MCF 10A (cell line): ENCODE results near the gene CHD5. TPM values are rescaled to one million over a fixed set of nuclear protein-coding genes. Genes with fewer than 3 reads are reported as not detected.

Experiments used
- BruUV-seq: library from RNA; stranded (reverse); fragments of 400-500 nt; replicated peaks from 2 replicates; lab custom pipeline; 2021; lab: Mats Ljungman, UMichigan
- CTCF ChIA-PET: fragments of 300-600 bp; sonication (Branson Sonifier 250); formaldehyde crosslinking; extraction: SDS; loops from one replicate; lab custom pipeline; 2021; ENCODE audit warnings: antibody characterized with exemption, inconsistent platforms; lab: Yijun Ruan, JAX
- POLR2A ChIA-PET: fragments of 300-600, 350-650 bp; sonication (Branson Sonifier 250); formaldehyde crosslinking; extraction: SDS; loops from one replicate; lab custom pipeline; 2020; ENCODE audit warnings: antibody characterized with exemption, inconsistent platforms; lab: Yijun Ruan, JAX
- DNase-seq: peaks from one replicate; pipeline ENCODE4 v3.0.0-alpha.2; 2018; ENCODE audit not compliant: unreplicated experiment
- H3K27ac Mint-ChIP-seq: one replicate; pipeline ENCODE4 v1.8.0; 2022; ENCODE audit warnings: mild to moderate bottlenecking, low read depth, mixed read lengths; ENCODE audit not compliant: unreplicated experiment
- H3K27me3 Mint-ChIP-seq: one replicate; pipeline ENCODE4 v1.8.0; 2022; ENCODE audit warnings: mixed read lengths; ENCODE audit not compliant: insufficient read depth, unreplicated experiment
- H3K36me3 Mint-ChIP-seq: one replicate; pipeline ENCODE4 v1.8.0; 2022; ENCODE audit warnings: mild to moderate bottlenecking, moderate library complexity, mixed read lengths; ENCODE audit not compliant: insufficient read depth, unreplicated experiment
- H3K4me1 Mint-ChIP-seq: one replicate; pipeline ENCODE4 v1.8.0; 2022; ENCODE audit warnings: mixed read lengths; ENCODE audit not compliant: insufficient read depth, unreplicated experiment
- H3K4me3 Mint-ChIP-seq: one replicate; pipeline ENCODE4 v1.8.0; 2022; ENCODE audit warnings: mild to moderate bottlenecking, moderate library complexity, mixed read lengths; ENCODE audit not compliant: unreplicated experiment
- H3K9me3 Mint-ChIP-seq: one replicate; pipeline ENCODE4 v1.8.0; 2022; ENCODE audit warnings: mixed read lengths; ENCODE audit not compliant: unreplicated experiment
- intact Hi-C: fragments of 100-400 bp; cut with micrococcal nuclease; formaldehyde crosslinking; loops from 2 replicates; pipeline ENCODE4 v1.14.1; 2022
- total RNA-seq: library from RNA; stranded (reverse); gene quantifications from 2 replicates; pipeline ENCODE4 v1.2.3, GENCODE V29; 2022
- TF ChIP-seq, protein P1 (sequence below): fragments of 200-600 bp; IDR thresholded peaks from one replicate; pipeline ENCODE4 v1.8.0; 2022; ENCODE audit warnings: antibody characterized with exemption, mild to moderate bottlenecking; ENCODE audit not compliant: unreplicated experiment

Gene CHD5
- total RNA-seq, 1 experiment from 2014 or later = 0.07 TPM

GRCh38 chr1:6121651-6122370, 58.3 kb downstream of the CHD5 start:
- BruUV-seq = no TSS peak
- H3K4me1 Mint-ChIP-seq = peaks cover 6% of the 10 kb centered on the region
- intact Hi-C loops = no loop called here
- CTCF ChIA-PET = interaction anchor here (0.7 kb wide), 1 partner anchor 125 kb away, joined by 4 read pairs; no protein-coding TSS in a partner anchor
- H3K27me3 Mint-ChIP-seq = no peaks in the 10 kb centered on the region
- TF ChIP-seq, protein P1, sequence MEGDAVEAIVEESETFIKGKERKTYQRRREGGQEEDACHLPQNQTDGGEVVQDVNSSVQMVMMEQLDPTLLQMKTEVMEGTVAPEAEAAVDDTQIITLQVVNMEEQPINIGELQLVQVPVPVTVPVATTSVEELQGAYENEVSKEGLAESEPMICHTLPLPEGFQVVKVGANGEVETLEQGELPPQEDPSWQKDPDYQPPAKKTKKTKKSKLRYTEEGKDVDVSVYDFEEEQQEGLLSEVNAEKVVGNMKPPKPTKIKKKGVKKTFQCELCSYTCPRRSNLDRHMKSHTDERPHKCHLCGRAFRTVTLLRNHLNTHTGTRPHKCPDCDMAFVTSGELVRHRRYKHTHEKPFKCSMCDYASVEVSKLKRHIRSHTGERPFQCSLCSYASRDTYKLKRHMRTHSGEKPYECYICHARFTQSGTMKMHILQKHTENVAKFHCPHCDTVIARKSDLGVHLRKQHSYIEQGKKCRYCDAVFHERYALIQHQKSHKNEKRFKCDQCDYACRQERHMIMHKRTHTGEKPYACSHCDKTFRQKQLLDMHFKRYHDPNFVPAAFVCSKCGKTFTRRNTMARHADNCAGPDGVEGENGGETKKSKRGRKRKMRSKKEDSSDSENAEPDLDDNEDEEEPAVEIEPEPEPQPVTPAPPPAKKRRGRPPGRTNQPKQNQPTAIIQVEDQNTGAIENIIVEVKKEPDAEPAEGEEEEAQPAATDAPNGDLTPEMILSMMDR = no peak
- H3K36me3 Mint-ChIP-seq = no peaks in the 10 kb centered on the region
- POLR2A ChIA-PET = no interaction called here
- no peak overlapping the region for H3K4me3 Mint-ChIP-seq
- H3K9me3 Mint-ChIP-seq = peaks cover 5% of the 10 kb centered on the region
- no peak overlapping the region for H3K27ac Mint-ChIP-seq
- no peak for DNase-seq

GRCh38 chr1:6121021-6121421, 59.1 kb downstream of the CHD5 start:
- POLR2A ChIA-PET = no interaction called here
- TF ChIP-seq, protein P1 = no peak
- BruUV-seq = no TSS peak

DNA sequence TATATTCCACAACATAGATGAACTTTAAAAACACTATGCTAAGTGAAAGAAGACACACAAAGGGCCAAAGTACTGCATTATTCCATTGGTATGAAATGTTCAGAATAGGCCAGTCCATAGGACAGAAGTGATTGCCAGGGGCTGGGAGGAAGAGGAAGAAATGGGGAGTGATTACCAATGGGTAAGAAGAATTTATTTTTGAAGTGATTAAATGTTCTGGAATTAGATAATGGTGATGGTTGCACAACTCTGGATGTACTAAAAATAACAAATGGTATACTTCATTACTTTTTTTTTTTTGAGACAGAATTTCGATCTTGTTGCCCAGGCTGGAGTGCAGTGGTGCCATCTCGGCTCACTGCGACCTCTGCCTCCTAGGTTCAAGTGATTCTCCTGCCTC, 61.7 kb downstream of the CHD5 start:
- POLR2A ChIA-PET = no interaction called here
- no peak overlapping the region for H3K27ac Mint-ChIP-seq
- H3K27me3 Mint-ChIP-seq = no peaks in the 10 kb centered on the region
- intact Hi-C loops = no loop called here
- H3K4me1 Mint-ChIP-seq = peaks cover 6% of the 10 kb centered on the region
- CTCF ChIA-PET = no interaction called here
- no peak overlapping the region for H3K4me3 Mint-ChIP-seq
- H3K36me3 Mint-ChIP-seq = peaks cover 4% of the 10 kb centered on the region
- BruUV-seq = no TSS peak
- peaks cover 10% of the 10 kb centered on the region for H3K9me3 Mint-ChIP-seq
- DNase-seq = peak; percentile 21
- TF ChIP-seq, protein P1 = no peak

More at GRCh38 chr1:6121021-6121421, 59.1 kb downstream of the CHD5 start:
- Mint-ChIP-seq H3K9me3 (peaks cover 10% of the 10 kb centered on the region), H3K4me3 (no peak overlapping the region), H3K27me3 (no peaks in the 10 kb centered on the region), H3K4me1 (peaks cover 6% of the 10 kb centered on the region), H3K36me3 (peaks cover 4% of the 10 kb centered on the region), H3K27ac (no peak overlapping the region)
- DNase-seq = no peak
- intact Hi-C loops = no loop called here
- CTCF ChIA-PET = interaction anchor here (0.7 kb wide), 1 partner anchor 25 kb away, joined by 3 read pairs; no protein-coding TSS in a partner anchor

DNA sequence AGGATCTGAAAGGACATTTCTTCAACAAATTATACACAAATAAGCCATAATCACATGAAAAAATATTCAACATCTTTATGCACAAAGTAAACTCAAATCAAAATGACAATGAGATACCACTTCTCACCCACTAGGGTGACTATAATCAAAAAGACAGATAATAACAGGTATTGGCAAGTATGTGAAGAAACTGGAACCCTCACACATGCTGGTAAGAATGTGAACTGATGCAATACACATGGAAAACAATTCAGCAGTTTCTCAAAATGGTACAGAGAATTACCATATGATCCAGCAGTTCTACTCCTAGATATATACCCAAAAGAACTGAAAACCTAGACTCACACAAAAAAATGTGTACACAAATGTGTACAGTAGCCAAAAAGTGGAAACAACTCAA, 62.5 kb downstream of the CHD5 start:
- no peaks in the 10 kb centered on the region for H3K27me3 Mint-ChIP-seq
- intact Hi-C loops = no loop called here
- ChIA-PET CTCF (no interaction called here), POLR2A (no interaction called here)
- DNase-seq = no peak
- peaks cover 4% of the 10 kb centered on the region for H3K36me3 Mint-ChIP-seq
- no peak overlapping the region for H3K27ac Mint-ChIP-seq
- H3K4me3 Mint-ChIP-seq = no peak overlapping the region
- TF ChIP-seq, protein P1 = no peak
- peaks cover 6% of the 10 kb centered on the region for H3K4me1 Mint-ChIP-seq
- BruUV-seq = no TSS peak
- H3K9me3 Mint-ChIP-seq = peaks cover 10% of the 10 kb centered on the region
